Calu3 (cell line): Measurements from ENCODE around the gene CHMP4B. TPM values are rescaled to one million over a fixed set of nuclear protein-coding genes. Genes with fewer than 3 reads are reported as not detected.

Experiments used
- BruUV-seq: library from RNA; stranded (reverse); fragments of 400-500 nt; replicated peaks from 2 replicates; lab custom pipeline; 2021; lab: Mats Ljungman, UMichigan
- CTCF ChIA-PET: fragments of 300-600 bp; sonication (Branson Sonifier 250); formaldehyde crosslinking; loops from one replicate; lab custom pipeline; 2022; ENCODE audit warnings: antibody characterized with exemption; lab: Charles Lee
- DNase-seq: peaks from one replicate; pipeline ENCODE4 v3.0.0; 2022
- H3K27ac Mint-ChIP-seq: one replicate; pipeline ENCODE4 v1.8.0; 2022; ENCODE audit warnings: mixed read lengths; ENCODE audit not compliant: unreplicated experiment
- H3K27me3 Mint-ChIP-seq: one replicate; pipeline ENCODE4 v1.8.0; 2022; ENCODE audit warnings: mixed read lengths; ENCODE audit not compliant: unreplicated experiment
- H3K36me3 Mint-ChIP-seq: one replicate; pipeline ENCODE4 v1.8.0; 2022; ENCODE audit warnings: mild to moderate bottlenecking, moderate library complexity, mixed read lengths; ENCODE audit not compliant: insufficient read depth, unreplicated experiment
- H3K4me1 Mint-ChIP-seq: one replicate; pipeline ENCODE4 v1.8.0; 2022; ENCODE audit warnings: mild to moderate bottlenecking, low read depth, mixed read lengths; ENCODE audit not compliant: unreplicated experiment
- H3K4me3 Mint-ChIP-seq: one replicate; pipeline ENCODE4 v1.8.0; 2022; ENCODE audit warnings: mild to moderate bottlenecking, low read depth, moderate library complexity, mixed read lengths; ENCODE audit not compliant: unreplicated experiment
- H3K9me3 Mint-ChIP-seq: one replicate; pipeline ENCODE4 v1.8.0; 2022; ENCODE audit warnings: low read depth, mixed read lengths; ENCODE audit not compliant: unreplicated experiment
- intact Hi-C: fragments of 100-400 bp; cut with micrococcal nuclease; formaldehyde crosslinking; loops from one replicate; pipeline ENCODE4 v1.10.0; 2022; ENCODE audit not compliant: unreplicated experiment
- total RNA-seq: library from RNA; stranded (reverse); gene quantifications from 2 replicates; pipeline ENCODE4 v1.2.3, GENCODE V29; 2022
- TF ChIP-seq, protein P1 (sequence below): fragments of 200-600 bp; IDR thresholded peaks from one replicate; pipeline ENCODE4 v1.8.0; 2022; ENCODE audit warnings: antibody characterized with exemption; ENCODE audit not compliant: unreplicated experiment

The CHMP4B gene
- total RNA-seq, 1 experiment from 2014 or later = 234 TPM

- H3K9me3 Mint-ChIP-seq = no peaks in the 10 kb centered on the region
- H3K36me3 Mint-ChIP-seq = peaks cover 38% of the 10 kb centered on the region
- TF ChIP-seq, protein P1, sequence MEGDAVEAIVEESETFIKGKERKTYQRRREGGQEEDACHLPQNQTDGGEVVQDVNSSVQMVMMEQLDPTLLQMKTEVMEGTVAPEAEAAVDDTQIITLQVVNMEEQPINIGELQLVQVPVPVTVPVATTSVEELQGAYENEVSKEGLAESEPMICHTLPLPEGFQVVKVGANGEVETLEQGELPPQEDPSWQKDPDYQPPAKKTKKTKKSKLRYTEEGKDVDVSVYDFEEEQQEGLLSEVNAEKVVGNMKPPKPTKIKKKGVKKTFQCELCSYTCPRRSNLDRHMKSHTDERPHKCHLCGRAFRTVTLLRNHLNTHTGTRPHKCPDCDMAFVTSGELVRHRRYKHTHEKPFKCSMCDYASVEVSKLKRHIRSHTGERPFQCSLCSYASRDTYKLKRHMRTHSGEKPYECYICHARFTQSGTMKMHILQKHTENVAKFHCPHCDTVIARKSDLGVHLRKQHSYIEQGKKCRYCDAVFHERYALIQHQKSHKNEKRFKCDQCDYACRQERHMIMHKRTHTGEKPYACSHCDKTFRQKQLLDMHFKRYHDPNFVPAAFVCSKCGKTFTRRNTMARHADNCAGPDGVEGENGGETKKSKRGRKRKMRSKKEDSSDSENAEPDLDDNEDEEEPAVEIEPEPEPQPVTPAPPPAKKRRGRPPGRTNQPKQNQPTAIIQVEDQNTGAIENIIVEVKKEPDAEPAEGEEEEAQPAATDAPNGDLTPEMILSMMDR = no peak
- intact Hi-C loops = loop anchor here (5.0 kb wide), 1 partner anchor 71 kb away; no protein-coding TSS in a partner anchor
- CTCF ChIA-PET = interaction anchor here (0.6 to 3.6 kb wide), 19 partner anchors 9 to 1257 kb away, joined by 3 to 38 read pairs (median 3); partner anchors contain the start of gene ZNF341
- H3K27me3 Mint-ChIP-seq = no peaks in the 10 kb centered on the region
- peak overlapping the region; percentile 69 for H3K4me3 Mint-ChIP-seq
- peaks cover 56% of the 10 kb centered on the region for H3K4me1 Mint-ChIP-seq
- DNase-seq = peak; percentile 60
- no TSS peak for BruUV-seq
- H3K27ac Mint-ChIP-seq = peak overlapping the region; percentile 97
These were observed 1.8 kb downstream of the CHMP4B start for GRCh38 chr20:33812908-33813462.

DNA sequence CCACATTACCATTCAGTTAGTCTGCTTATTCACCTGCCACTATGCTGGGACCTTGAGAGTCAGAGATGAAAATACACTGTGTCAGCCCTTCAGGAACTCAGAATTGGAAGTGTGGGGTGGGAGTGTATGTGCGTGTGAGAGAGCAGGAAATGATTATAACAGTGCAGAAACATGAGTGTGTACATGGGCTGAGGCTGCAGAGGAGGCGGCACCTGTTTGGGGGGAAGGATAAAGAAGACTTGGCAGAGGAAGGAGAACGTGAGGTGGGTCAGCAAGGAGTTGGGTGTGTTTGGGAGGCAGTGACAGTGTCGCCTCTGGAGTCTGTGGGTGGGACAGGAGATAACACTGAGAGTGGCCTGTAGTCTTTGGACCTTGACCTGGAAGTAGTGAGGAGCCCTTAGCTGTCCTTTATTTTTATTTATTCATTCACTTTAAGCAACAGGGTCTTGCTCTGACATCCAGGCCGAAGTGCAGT lies 3.1 kb downstream of the CHMP4B start:
- no TSS peak for BruUV-seq
- intact Hi-C loops = loop anchor here (1.0 to 5.0 kb wide), 2 partner anchors 12 to 72 kb away; no protein-coding TSS in a partner anchor
- Mint-ChIP-seq H3K4me1 (peaks cover 69% of the 10 kb centered on the region), H3K4me3 (peak overlapping the region; percentile 69), H3K27me3 (no peaks in the 10 kb centered on the region), H3K9me3 (no peaks in the 10 kb centered on the region), H3K36me3 (peaks cover 47% of the 10 kb centered on the region), H3K27ac (peak overlapping the region; percentile 6)
- TF ChIP-seq, protein P1 = no peak
- DNase-seq = no peak
- CTCF ChIA-PET = interaction anchor here (1.1 to 3.3 kb wide), 4 partner anchors 11 to 29 kb away, joined by 3 to 19 read pairs (median 4); no protein-coding TSS in a partner anchor

DNA sequence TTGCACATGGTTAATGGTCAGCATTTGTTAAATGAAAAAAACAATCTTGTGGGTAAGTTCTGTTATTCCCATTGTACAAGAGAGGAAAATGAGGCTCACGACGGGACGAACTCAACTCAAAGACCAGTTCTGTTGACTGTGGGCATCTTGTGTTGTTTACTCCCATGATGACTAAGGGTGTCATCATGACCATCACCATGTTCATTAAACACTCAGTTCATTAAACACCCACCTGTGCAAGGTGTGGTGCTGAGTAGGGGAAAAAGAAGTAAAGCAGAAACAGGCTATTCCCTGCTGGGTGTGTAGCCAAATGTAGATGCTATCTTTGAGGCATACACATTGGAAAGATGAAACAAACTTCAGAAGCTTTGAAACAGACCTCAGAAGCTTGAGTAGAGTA lies 4.5 kb downstream of the CHMP4B start:
- BruUV-seq = no TSS peak
- Mint-ChIP-seq H3K27ac (no peak overlapping the region), H3K27me3 (no peaks in the 10 kb centered on the region), H3K4me3 (no peak overlapping the region), H3K36me3 (peaks cover 61% of the 10 kb centered on the region), H3K4me1 (peaks cover 83% of the 10 kb centered on the region), H3K9me3 (no peaks in the 10 kb centered on the region)
- TF ChIP-seq, protein P1 = no peak
- no peak for DNase-seq
- intact Hi-C loops = no loop called here
- CTCF ChIA-PET = no interaction called here

DNA sequence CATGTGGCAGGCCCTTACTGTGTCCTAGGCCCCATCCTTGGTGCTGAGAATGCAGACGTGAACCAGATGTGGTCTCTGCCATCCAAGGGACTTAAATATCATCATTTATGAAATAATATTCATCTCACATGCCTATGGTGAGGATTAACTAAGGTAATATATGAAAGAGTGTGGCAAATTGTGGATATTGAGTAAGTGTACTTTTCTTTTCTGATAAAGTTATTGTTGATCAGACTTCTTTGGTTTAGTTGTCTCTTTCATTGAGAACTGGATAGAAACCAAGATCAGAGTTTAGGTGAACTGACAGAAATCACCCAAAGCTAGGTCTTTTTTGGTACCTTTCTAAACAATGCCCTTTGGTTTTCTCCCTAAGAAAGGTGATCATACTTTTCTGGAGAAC lies 5.0 kb downstream of the CHMP4B start:
- intact Hi-C loops = no loop called here
- TF ChIP-seq, protein P1 = no peak
- Mint-ChIP-seq H3K27ac (no peak overlapping the region), H3K9me3 (no peaks in the 10 kb centered on the region), H3K27me3 (no peaks in the 10 kb centered on the region), H3K4me3 (no peak overlapping the region), H3K36me3 (peaks cover 56% of the 10 kb centered on the region), H3K4me1 (peaks cover 86% of the 10 kb centered on the region)
- no TSS peak for BruUV-seq
- CTCF ChIA-PET = no interaction called here
- DNase-seq = no peak
